Measurements from ENCODE around the gene CLEC3B. TPM values are rescaled to one million over a fixed set of nuclear protein-coding genes. Genes with fewer than 3 reads are reported as not detected.

The CLEC3B gene
- total RNA-seq = 100 to 1,000 TPM; 137 to 819 (median 340) TPM

DNA sequence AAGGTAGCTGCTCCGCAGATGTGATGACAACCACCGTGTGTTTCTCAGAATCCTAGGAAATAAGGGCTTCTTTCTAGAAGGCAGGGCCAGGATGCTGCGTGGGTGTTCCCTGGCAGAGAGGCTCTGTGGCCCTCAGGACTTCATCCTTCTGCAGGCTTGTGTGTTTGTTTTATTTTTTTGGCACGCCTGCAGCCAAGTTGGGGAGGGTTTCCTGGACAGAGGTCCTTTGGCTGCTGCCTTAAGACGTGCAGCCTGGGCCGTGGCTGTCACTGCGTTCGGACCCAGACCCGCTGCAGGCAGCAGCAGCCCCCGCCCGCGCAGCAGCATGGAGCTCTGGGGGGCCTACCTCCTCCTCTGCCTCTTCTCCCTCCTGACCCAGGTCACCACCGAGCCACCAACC, at the start of gene CLEC3B:
Gene CLEC3B (plus strand): TSS at position 266 of the 400 bp plus-strand sequence. CDS start 60 bp downstream, at position 326.
- Histone ChIP-seq H3K4me1 (peaks cover 0 to 87% (median 27%) of the 10 kb centered on the region in 4 donors), H3K36me3 (peaks cover 0 to 10% (median 0%) of the 10 kb centered on the region in 3 donors), H3K27me3 (no peaks in the 10 kb centered on the region), H3K9me3 (no peaks in the 10 kb centered on the region), H3K4me3 (peak within 1 kb of the TSS in 3 of 4 donors; percentile 22 to 48 (median 28)), H3K27ac (peak within 1 kb of the TSS; percentile 46 to 82 (median 64))
- WGBS, 2 donors = 14 to 18% methylated on average over 13 of the region's 13 CpGs
- peak in 1 of 2 donors; percentile 57 for TF ChIP-seq EP300 (IDR thresholded peaks at IDR 0.05)
- TF ChIP-seq, protein P1, sequence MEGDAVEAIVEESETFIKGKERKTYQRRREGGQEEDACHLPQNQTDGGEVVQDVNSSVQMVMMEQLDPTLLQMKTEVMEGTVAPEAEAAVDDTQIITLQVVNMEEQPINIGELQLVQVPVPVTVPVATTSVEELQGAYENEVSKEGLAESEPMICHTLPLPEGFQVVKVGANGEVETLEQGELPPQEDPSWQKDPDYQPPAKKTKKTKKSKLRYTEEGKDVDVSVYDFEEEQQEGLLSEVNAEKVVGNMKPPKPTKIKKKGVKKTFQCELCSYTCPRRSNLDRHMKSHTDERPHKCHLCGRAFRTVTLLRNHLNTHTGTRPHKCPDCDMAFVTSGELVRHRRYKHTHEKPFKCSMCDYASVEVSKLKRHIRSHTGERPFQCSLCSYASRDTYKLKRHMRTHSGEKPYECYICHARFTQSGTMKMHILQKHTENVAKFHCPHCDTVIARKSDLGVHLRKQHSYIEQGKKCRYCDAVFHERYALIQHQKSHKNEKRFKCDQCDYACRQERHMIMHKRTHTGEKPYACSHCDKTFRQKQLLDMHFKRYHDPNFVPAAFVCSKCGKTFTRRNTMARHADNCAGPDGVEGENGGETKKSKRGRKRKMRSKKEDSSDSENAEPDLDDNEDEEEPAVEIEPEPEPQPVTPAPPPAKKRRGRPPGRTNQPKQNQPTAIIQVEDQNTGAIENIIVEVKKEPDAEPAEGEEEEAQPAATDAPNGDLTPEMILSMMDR (IDR thresholded peaks at IDR 0.05) = no peak
- no peak for TF ChIP-seq POLR2A (IDR thresholded peaks at IDR 0.05)
- DNase-seq (ENCODE audit: low spot score in 2 of 2) = peak in 1 of 2 donors; percentile 47

GRCh38 chr3:44981220-44981619, 44.9 kb upstream of the CLEC3B start:
- H3K27me3 ChIP-seq = no peaks in the 10 kb centered on the region
- H3K9me3 ChIP-seq = no peaks in the 10 kb centered on the region
- 92 to 93% methylated on average over 1 of the region's 1 CpG for WGBS, 2 donors
- no peak overlapping the region for H3K27ac ChIP-seq
- no peak for DNase-seq (ENCODE audit: low spot score in 2 of 2)
- TF ChIP-seq, protein P1 (IDR thresholded peaks at IDR 0.05) = no peak
- no peak for TF ChIP-seq POLR2A (IDR thresholded peaks at IDR 0.05)
- TF ChIP-seq EP300 (IDR thresholded peaks at IDR 0.05) = no peak
- H3K4me3 ChIP-seq = no peak overlapping the region
- peaks cover 0 to 79% (median 14%) of the 10 kb centered on the region in 4 donors for H3K4me1 ChIP-seq
- peaks cover 0 to 5% (median 0%) of the 10 kb centered on the region in 3 donors for H3K36me3 ChIP-seq

DNA sequence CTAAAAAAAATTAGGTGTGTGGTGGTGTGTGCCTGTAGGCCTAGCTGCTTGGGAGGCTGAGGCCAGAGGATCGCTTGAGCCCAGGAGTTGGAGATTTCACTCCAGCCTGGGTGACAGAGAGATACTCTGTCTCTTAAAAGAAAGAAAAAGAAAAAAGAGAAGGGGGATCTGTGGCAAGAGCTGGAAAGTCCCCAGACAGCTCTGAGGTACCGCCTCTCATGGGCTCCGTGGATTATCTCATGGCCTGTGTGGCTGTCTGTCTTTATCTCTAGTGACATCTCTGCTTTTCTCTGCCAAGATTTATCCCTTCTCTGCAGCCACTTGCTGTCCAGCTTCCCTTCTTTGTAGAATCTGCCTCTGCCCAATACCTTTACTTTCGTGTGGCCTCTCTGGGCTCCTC, 44.4 kb upstream of the CLEC3B start:
- 86 to 87% methylated on average over 4 of the region's 4 CpGs for WGBS, 2 donors

DNA sequence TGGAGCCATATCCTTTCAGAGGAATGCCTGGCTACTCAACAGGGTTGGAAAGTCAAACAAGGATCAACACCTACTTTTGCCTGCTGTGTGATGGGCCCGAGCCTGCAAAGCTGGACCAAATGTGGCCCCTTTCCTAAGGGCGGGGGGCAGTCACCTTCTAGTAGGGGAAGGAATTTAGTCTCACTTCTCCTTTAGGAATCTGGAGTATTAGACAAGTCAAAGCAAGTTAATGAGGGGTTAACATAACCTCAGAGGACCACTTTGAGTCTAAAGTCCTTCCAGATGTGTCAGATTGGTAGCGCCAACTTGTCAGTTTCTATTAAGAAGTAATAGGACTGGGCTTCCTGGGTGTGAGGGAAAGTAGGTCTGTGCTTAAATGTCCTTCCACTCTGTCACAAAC, 43.3 kb upstream of the CLEC3B start:
- Histone ChIP-seq H3K36me3 (peaks cover 0 to 6% (median 0%) of the 10 kb centered on the region in 3 donors), H3K4me3 (no peak overlapping the region), H3K9me3 (no peaks in the 10 kb centered on the region), H3K4me1 (peaks cover 0 to 79% (median 6%) of the 10 kb centered on the region in 4 donors), H3K27me3 (no peaks in the 10 kb centered on the region), H3K27ac (no peak overlapping the region)
- TF ChIP-seq, protein P1 (IDR thresholded peaks at IDR 0.05) = no peak
- TF ChIP-seq EP300 (IDR thresholded peaks at IDR 0.05) (no peak), POLR2A (IDR thresholded peaks at IDR 0.05) (no peak)
- 63 to 77% methylated on average over 3 of the region's 3 CpGs for WGBS, 2 donors
- no peak for DNase-seq (ENCODE audit: low spot score in 2 of 2)

More for the DNA sequence above, 44.4 kb upstream of the CLEC3B start:
- Histone ChIP-seq H3K27me3 (no peaks in the 10 kb centered on the region), H3K9me3 (no peaks in the 10 kb centered on the region), H3K4me1 (peaks cover 0 to 82% (median 14%) of the 10 kb centered on the region in 4 donors), H3K27ac (no peak overlapping the region), H3K4me3 (no peak overlapping the region), H3K36me3 (peaks cover 0 to 6% (median 0%) of the 10 kb centered on the region in 3 donors)
- TF ChIP-seq, protein P1 (IDR thresholded peaks at IDR 0.05) = no peak
- no peak for TF ChIP-seq POLR2A (IDR thresholded peaks at IDR 0.05)
- no peak for TF ChIP-seq EP300 (IDR thresholded peaks at IDR 0.05)
- DNase-seq (ENCODE audit: low spot score in 2 of 2) = no peak

DNA sequence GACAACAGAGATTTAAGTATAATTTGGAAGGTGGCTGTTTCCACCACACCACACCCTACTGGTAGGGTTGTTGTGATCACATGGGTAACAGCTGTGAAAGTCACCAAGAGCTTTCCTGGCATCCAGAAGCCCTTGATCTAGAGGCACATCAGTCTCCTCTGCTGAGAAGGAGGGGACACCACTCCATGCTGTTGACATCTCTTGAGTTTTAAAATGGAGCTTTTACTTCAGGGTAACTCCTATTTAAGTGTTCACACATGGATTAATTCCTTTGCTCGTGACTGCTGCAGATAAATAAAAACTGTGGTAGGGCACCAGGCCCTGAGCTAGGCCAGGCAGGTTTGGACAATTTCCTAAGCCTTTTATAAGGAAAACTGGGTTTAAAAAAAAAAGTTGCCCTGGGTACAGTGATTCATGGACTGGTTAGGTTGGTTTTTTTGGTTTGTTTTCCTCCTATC, 42.6 kb upstream of the CLEC3B start:
- no peak overlapping the region for H3K27ac ChIP-seq
- TF ChIP-seq POLR2A (IDR thresholded peaks at IDR 0.05) (no peak), EP300 (IDR thresholded peaks at IDR 0.05) (no peak)
- TF ChIP-seq, protein P1 (IDR thresholded peaks at IDR 0.05) = no peak
- no peaks in the 10 kb centered on the region for H3K9me3 ChIP-seq
- no peak for DNase-seq (ENCODE audit: low spot score in 2 of 2)
- 63 to 72% methylated on average over 1 of the region's 1 CpG for WGBS, 2 donors
- peaks cover 0 to 6% (median 0%) of the 10 kb centered on the region in 3 donors for H3K36me3 ChIP-seq
- no peaks in the 10 kb centered on the region for H3K27me3 ChIP-seq
- H3K4me1 ChIP-seq = peaks cover 0 to 79% (median 4%) of the 10 kb centered on the region in 4 donors
- no peak overlapping the region for H3K4me3 ChIP-seq

Measured in tibial nerve (tissue), 4 donors.